Neural progenitor cell (in vitro differentiated cells): ENCODE data around the gene ZIC5. TPM values are rescaled to one million over a fixed set of nuclear protein-coding genes. Genes with fewer than 3 reads are reported as not detected.

ENCODE experiments used
- DNase-seq: peaks from one replicate; pipeline ENCODE4 v3.0.0-alpha.2; 2016; ENCODE audit warnings: low spot score
- H2AFZ ChIP-seq: fragments of 200-600 bp; sonication (generic); replicated peaks from 2 replicates; pipeline ENCODE4 v1.6.1; 2016; ENCODE audit warnings: antibody characterized with exemption
- H3F3A ChIP-seq: fragments of 200-600 bp; sonication (generic); 2 replicates; pipeline ENCODE4 v1.6.1; 2016; ENCODE audit warnings: antibody characterized with exemption, low read depth
- H3K27ac ChIP-seq: fragments of 200-600 bp; sonication (generic); 2 replicates; pipeline ENCODE4 v1.5.1; 2016; ENCODE audit warnings: mild to moderate bottlenecking
- H3K27me3 ChIP-seq: fragments of 200-600 bp; sonication (generic); 2 replicates; pipeline ENCODE4 v1.6.1; 2016; ENCODE audit warnings: mild to moderate bottlenecking, moderate library complexity
- H3K36me3 ChIP-seq: fragments of 200-600 bp; sonication (generic); 2 replicates; pipeline ENCODE4 v1.5.1; 2016
- H3K4me1 ChIP-seq: fragments of 200-600 bp; sonication (generic); 2 replicates; pipeline ENCODE4 v1.6.1; 2016; ENCODE audit warnings: mixed run types
- H3K4me2 ChIP-seq: fragments of 200-600 bp; sonication (generic); 2 replicates; pipeline ENCODE4 v1.6.1; 2016
- H3K4me3 ChIP-seq: fragments of 200-600 bp; sonication (generic); 2 replicates; pipeline ENCODE4 v1.5.1; 2016
- H3K79me2 ChIP-seq: fragments of 200-600 bp; sonication (generic); 2 replicates; pipeline ENCODE4 v1.6.1; 2016; ENCODE audit warnings: low read depth
- H3K9ac ChIP-seq: fragments of 200-600 bp; sonication (generic); 2 replicates; pipeline ENCODE4 v1.6.1; 2016
- H3K9me3 ChIP-seq: fragments of 200-600 bp; sonication (generic); 2 replicates; pipeline ENCODE4 v1.5.1; 2016; ENCODE audit warnings: low read depth
- H4K20me1 ChIP-seq: fragments of 200-600 bp; sonication (generic); 2 replicates; pipeline ENCODE4 v1.6.1; 2016; ENCODE audit warnings: low read depth
- H3K27ac Mint-ChIP-seq: 3 replicates; pipeline ENCODE4 v1.8.0; 2021; ENCODE audit warnings: mixed read lengths
- H3K27me3 Mint-ChIP-seq: 2 replicates; pipeline ENCODE4 v1.8.0; 2022; ENCODE audit warnings: low read depth, mild to moderate bottlenecking, inconsistent platforms, moderate library complexity, mixed read lengths; ENCODE audit not compliant: insufficient read depth
- H3K36me3 Mint-ChIP-seq: 3 replicates; pipeline ENCODE4 v1.8.0; 2021; ENCODE audit warnings: mixed read lengths
- H3K4me1 Mint-ChIP-seq: 3 replicates; pipeline ENCODE4 v1.8.0; 2021; ENCODE audit warnings: mixed read lengths
- H3K4me3 Mint-ChIP-seq: 3 replicates; pipeline ENCODE4 v1.8.0; 2021; ENCODE audit warnings: mild to moderate bottlenecking, moderate library complexity, mixed read lengths
- H3K9me3 Mint-ChIP-seq: 3 replicates; pipeline ENCODE4 v1.8.0; 2020; ENCODE audit warnings: mixed read lengths
- CTCF ChIP-seq: fragments of 200-600 bp; sonication (generic); IDR thresholded peaks from 2 replicates; pipeline ENCODE4 v1.5.1; 2017; ENCODE audit warnings: antibody characterized with exemption, mild to moderate bottlenecking
- EZH2 ChIP-seq: fragments of 200-600 bp; sonication (generic); IDR thresholded peaks from 2 replicates; pipeline ENCODE4 v1.6.1; 2017; ENCODE audit warnings: antibody characterized with exemption, mild to moderate bottlenecking, moderate library complexity
- EZH2phosphoT487 ChIP-seq: fragments of 200-600 bp; sonication (generic); IDR thresholded peaks from 2 replicates; pipeline ENCODE4 v1.6.1; 2017; ENCODE audit warnings: antibody characterized with exemption
- total RNA-seq: library from RNA; depleted of rRNA; stranded (reverse); fragments of >200 nt; gene quantifications from 2 replicates; pipeline ENCODE4 v1.2.3, GENCODE V29; 2015; ENCODE audit warnings: low replicate concordance

The ZIC5 gene
- total RNA-seq, 1 donor from 2014 or later: 35.7 TPM

GRCh38 chr13:99974296-99974938, 2.9 kb upstream of the ZIC5 start:
- H3K36me3 Mint-ChIP-seq: peaks cover 7% of the 10 kb centered on the region
- peak; percentile 41 for DNase-seq
- H3K36me3 ChIP-seq: no peaks in the 10 kb centered on the region
- H3K9me3 ChIP-seq: no peaks in the 10 kb centered on the region
- TF ChIP-seq EZH2 (peak; percentile 52), EZH2phosphoT487 (no peak), CTCF (no peak)
- no peak overlapping the region for H3K9ac ChIP-seq
- peak overlapping the region; percentile 26 for H3K4me3 ChIP-seq
- peaks cover 54% of the 10 kb centered on the region for H3K4me1 ChIP-seq
- peaks cover 86% of the 10 kb centered on the region for H4K20me1 ChIP-seq
- H3K27ac ChIP-seq: no peak overlapping the region
- peaks cover 92% of the 10 kb centered on the region for H3F3A ChIP-seq
- H3K27me3 Mint-ChIP-seq: peaks cover 21% of the 10 kb centered on the region
- peaks cover 88% of the 10 kb centered on the region for H3K79me2 ChIP-seq
- peak overlapping the region; percentile 79 for H3K4me2 ChIP-seq
- no peak overlapping the region for H3K27ac Mint-ChIP-seq
- peak overlapping the region; percentile 89 for H3K4me3 Mint-ChIP-seq
- no peak overlapping the region for H2AFZ ChIP-seq
- H3K9me3 Mint-ChIP-seq: peaks cover 4% of the 10 kb centered on the region
- H3K27me3 ChIP-seq: peaks cover 68% of the 10 kb centered on the region
- peaks cover 56% of the 10 kb centered on the region for H3K4me1 Mint-ChIP-seq

GRCh38 chr13:99973808-99974185, 2.2 kb upstream of the ZIC5 start:
- Mint-ChIP-seq H3K4me1 (peaks cover 56% of the 10 kb centered on the region), H3K9me3 (peaks cover 9% of the 10 kb centered on the region), H3K27me3 (peaks cover 20% of the 10 kb centered on the region), H3K4me3 (peak overlapping the region; percentile 89), H3K27ac (no peak overlapping the region), H3K36me3 (peaks cover 13% of the 10 kb centered on the region)
- Histone ChIP-seq H3K36me3 (no peaks in the 10 kb centered on the region), H3K9me3 (no peaks in the 10 kb centered on the region), H4K20me1 (peaks cover 86% of the 10 kb centered on the region), H3K4me2 (peak overlapping the region; percentile 79), H3K4me1 (peaks cover 53% of the 10 kb centered on the region), H3F3A (peaks cover 92% of the 10 kb centered on the region), H3K4me3 (peak overlapping the region; percentile 26), H2AFZ (no peak overlapping the region), H3K27ac (no peak overlapping the region), H3K27me3 (peaks cover 66% of the 10 kb centered on the region), H3K9ac (no peak overlapping the region), H3K79me2 (peaks cover 88% of the 10 kb centered on the region)
- TF ChIP-seq EZH2phosphoT487: no peak
- no peak for TF ChIP-seq EZH2
- no peak for TF ChIP-seq CTCF
- DNase-seq: no peak

GRCh38 chr13:99973163-99973807, 1.7 kb upstream of the ZIC5 start:
- H3K36me3 ChIP-seq: no peaks in the 10 kb centered on the region
- H3K27me3 Mint-ChIP-seq: peaks cover 19% of the 10 kb centered on the region
- TF ChIP-seq CTCF (no peak), EZH2phosphoT487 (no peak), EZH2 (no peak)
- H3K27ac ChIP-seq: no peak overlapping the region
- DNase-seq: no peak
- peaks cover 86% of the 10 kb centered on the region for H4K20me1 ChIP-seq
- peaks cover 56% of the 10 kb centered on the region for H3K4me1 Mint-ChIP-seq
- H3K9me3 Mint-ChIP-seq: peaks cover 9% of the 10 kb centered on the region
- peaks cover 88% of the 10 kb centered on the region for H3F3A ChIP-seq
- peaks cover 88% of the 10 kb centered on the region for H3K79me2 ChIP-seq
- peaks cover 61% of the 10 kb centered on the region for H3K27me3 ChIP-seq
- H3K4me1 ChIP-seq: peaks cover 51% of the 10 kb centered on the region
- peaks cover 13% of the 10 kb centered on the region for H3K36me3 Mint-ChIP-seq
- H3K9me3 ChIP-seq: no peaks in the 10 kb centered on the region
- no peak overlapping the region for H2AFZ ChIP-seq
- no peak overlapping the region for H3K9ac ChIP-seq
- H3K4me2 ChIP-seq: peak overlapping the region; percentile 79
- peak overlapping the region; percentile 96 for H3K4me3 ChIP-seq
- peak overlapping the region; percentile 57 for H3K27ac Mint-ChIP-seq
- peak overlapping the region; percentile 89 for H3K4me3 Mint-ChIP-seq
